Activated naive CD8-positive, alpha-beta T cell (primary cell): ENCODE results near the gene MOB1A.

Experiments used
- H3K27ac Mint-ChIP-seq: one replicate; pipeline ENCODE4 v1.8.0; 2021; ENCODE audit warnings: mixed read lengths
- H3K27me3 Mint-ChIP-seq: one replicate; pipeline ENCODE4 v1.8.0; 2021; ENCODE audit warnings: mixed read lengths
- H3K36me3 Mint-ChIP-seq: one replicate; pipeline ENCODE4 v1.8.0; 2021; ENCODE audit warnings: mixed read lengths
- H3K4me1 Mint-ChIP-seq: one replicate; pipeline ENCODE4 v1.8.0; 2021; ENCODE audit warnings: low read depth, mixed read lengths
- H3K4me3 Mint-ChIP-seq: one replicate; pipeline ENCODE4 v1.8.0; 2021; ENCODE audit warnings: mild to moderate bottlenecking, mixed read lengths
- H3K9me3 Mint-ChIP-seq: one replicate; pipeline ENCODE4 v1.8.0; 2021; ENCODE audit warnings: low read depth, mixed read lengths

Gene MOB1A

GRCh38 chr2:74110537-74110936, 68.1 kb downstream of the MOB1A start:
- no peak overlapping the region for H3K27ac Mint-ChIP-seq
- H3K27me3 Mint-ChIP-seq = peaks cover 2% of the 10 kb centered on the region
- no peaks in the 10 kb centered on the region for H3K9me3 Mint-ChIP-seq
- H3K4me1 Mint-ChIP-seq = no peaks in the 10 kb centered on the region
- H3K4me3 Mint-ChIP-seq = no peak overlapping the region
- peaks cover 2% of the 10 kb centered on the region for H3K36me3 Mint-ChIP-seq

- Mint-ChIP-seq H3K36me3 (peaks cover 2% of the 10 kb centered on the region), H3K27me3 (peaks cover 2% of the 10 kb centered on the region), H3K4me1 (no peaks in the 10 kb centered on the region), H3K9me3 (no peaks in the 10 kb centered on the region), H3K4me3 (no peak overlapping the region), H3K27ac (no peak overlapping the region)
Observed at GRCh38 chr2:74109551-74109950, 69.1 kb downstream of the MOB1A start.

DNA sequence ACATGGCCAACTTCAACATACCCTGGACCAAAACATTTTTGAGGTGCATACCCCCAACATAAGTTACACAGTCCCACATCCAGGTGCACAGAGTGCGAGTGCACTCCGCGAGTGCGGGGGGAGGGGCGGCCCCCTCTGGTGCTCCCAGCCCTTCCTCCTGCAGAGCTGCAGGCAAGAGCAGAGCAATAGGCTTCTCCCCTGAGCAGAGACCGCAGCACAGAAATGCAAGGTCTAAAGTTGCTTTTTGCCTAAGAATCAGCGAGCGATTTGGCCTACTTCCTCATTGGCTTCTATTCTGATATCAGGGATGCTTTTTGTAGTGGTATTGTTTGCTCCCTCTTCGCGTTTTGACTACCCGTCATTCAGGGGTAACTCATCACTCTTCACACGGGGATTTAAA, 71.6 kb downstream of the MOB1A start:
- Mint-ChIP-seq H3K27ac (no peak overlapping the region), H3K9me3 (no peaks in the 10 kb centered on the region), H3K4me3 (no peak overlapping the region), H3K36me3 (no peaks in the 10 kb centered on the region), H3K4me1 (no peaks in the 10 kb centered on the region), H3K27me3 (no peaks in the 10 kb centered on the region)

GRCh38 chr2:74105413-74105812, 73.3 kb downstream of the MOB1A start:
- Mint-ChIP-seq H3K27me3 (no peaks in the 10 kb centered on the region), H3K27ac (no peak overlapping the region), H3K4me3 (no peak overlapping the region), H3K36me3 (no peaks in the 10 kb centered on the region), H3K4me1 (no peaks in the 10 kb centered on the region), H3K9me3 (no peaks in the 10 kb centered on the region)

GRCh38 chr2:74104839-74105238, 73.8 kb downstream of the MOB1A start:
- H3K27ac Mint-ChIP-seq = no peak overlapping the region
- no peaks in the 10 kb centered on the region for H3K36me3 Mint-ChIP-seq
- H3K4me1 Mint-ChIP-seq = no peaks in the 10 kb centered on the region
- H3K4me3 Mint-ChIP-seq = no peak overlapping the region
- H3K27me3 Mint-ChIP-seq = no peaks in the 10 kb centered on the region
- no peaks in the 10 kb centered on the region for H3K9me3 Mint-ChIP-seq

GRCh38 chr2:74103763-74104162, 74.9 kb downstream of the MOB1A start:
- no peak overlapping the region for H3K4me3 Mint-ChIP-seq
- peak overlapping the region; percentile 18 for H3K27ac Mint-ChIP-seq
- no peaks in the 10 kb centered on the region for H3K9me3 Mint-ChIP-seq
- H3K36me3 Mint-ChIP-seq = no peaks in the 10 kb centered on the region
- H3K27me3 Mint-ChIP-seq = no peaks in the 10 kb centered on the region
- no peaks in the 10 kb centered on the region for H3K4me1 Mint-ChIP-seq
